PC-3 (cell line): ENCODE measurements around the gene C14orf93.

Source experiments
- EZH2phosphoT487 ChIP-seq: fragments of 300-600 bp; sonication (generic); IDR thresholded peaks from 2 replicates; pipeline ENCODE4 v1.6.1; 2018; ENCODE audit warnings: mild to moderate bottlenecking, antibody characterized with exemption, low read length, borderline replicate concordance
- TF ChIP-seq, protein P1 (sequence below): fragments of 300-600 bp; sonication (generic); conservative IDR thresholded peaks from 2 replicates; pipeline ENCODE4 v1.5.1; 2017; ENCODE audit warnings: antibody characterized with exemption, low read depth, mild to moderate bottlenecking, low read length

GRCh38 chr14:22955702-22956569 is 54.0 kb downstream of the C14orf93 start:
- TF ChIP-seq, protein P1, sequence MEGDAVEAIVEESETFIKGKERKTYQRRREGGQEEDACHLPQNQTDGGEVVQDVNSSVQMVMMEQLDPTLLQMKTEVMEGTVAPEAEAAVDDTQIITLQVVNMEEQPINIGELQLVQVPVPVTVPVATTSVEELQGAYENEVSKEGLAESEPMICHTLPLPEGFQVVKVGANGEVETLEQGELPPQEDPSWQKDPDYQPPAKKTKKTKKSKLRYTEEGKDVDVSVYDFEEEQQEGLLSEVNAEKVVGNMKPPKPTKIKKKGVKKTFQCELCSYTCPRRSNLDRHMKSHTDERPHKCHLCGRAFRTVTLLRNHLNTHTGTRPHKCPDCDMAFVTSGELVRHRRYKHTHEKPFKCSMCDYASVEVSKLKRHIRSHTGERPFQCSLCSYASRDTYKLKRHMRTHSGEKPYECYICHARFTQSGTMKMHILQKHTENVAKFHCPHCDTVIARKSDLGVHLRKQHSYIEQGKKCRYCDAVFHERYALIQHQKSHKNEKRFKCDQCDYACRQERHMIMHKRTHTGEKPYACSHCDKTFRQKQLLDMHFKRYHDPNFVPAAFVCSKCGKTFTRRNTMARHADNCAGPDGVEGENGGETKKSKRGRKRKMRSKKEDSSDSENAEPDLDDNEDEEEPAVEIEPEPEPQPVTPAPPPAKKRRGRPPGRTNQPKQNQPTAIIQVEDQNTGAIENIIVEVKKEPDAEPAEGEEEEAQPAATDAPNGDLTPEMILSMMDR: no peak
- no peak for TF ChIP-seq EZH2phosphoT487
